Thyroid gland (tissue), 4 donors: ENCODE measurements around the gene PRPF39.

Experiments
- CTCF ChIP-seq, 6 experiments: fragments of 200-600 bp in 3 of 6; fragments of 450-650 bp in 3 of 6; sonication (generic) in 3 of 6; IDR thresholded peaks; one replicate each; pipeline ENCODE4 v1.5.1; 2016 to 2019; ENCODE audit warnings: antibody characterized with exemption in 6 of 6, mild to moderate bottlenecking in 2 of 6, inconsistent platforms in 1 of 6, moderate library complexity in 1 of 6
- POLR2A ChIP-seq, 2 donors: fragments of 450-650 bp; IDR thresholded peaks; one replicate each; pipeline ENCODE4 v1.6.1; 2017; ENCODE audit warnings: antibody characterized with exemption in 2 of 2, mild to moderate bottlenecking in 2 of 2, moderate library complexity in 1 of 2

GRCh38 chr14:45135156-45135555, 51.2 kb downstream of the PRPF39 start:
- no peak for TF ChIP-seq CTCF (IDR thresholded peaks at IDR 0.05)
- no peak for TF ChIP-seq POLR2A (IDR thresholded peaks at IDR 0.05)
